C1 segment of cervical spinal cord (tissue), 14 donors: ENCODE measurements around the gene RCOR3.

Experiments
- DNase-seq, 14 donors: peaks; one replicate each; lab custom pipeline; 2025; lab: John Stamatoyannopoulos, UW

Gene RCOR3

GRCh38 chr1:211324992-211325775 is 66.0 kb downstream of the RCOR3 start:
- DNase-seq = no peak

DNA sequence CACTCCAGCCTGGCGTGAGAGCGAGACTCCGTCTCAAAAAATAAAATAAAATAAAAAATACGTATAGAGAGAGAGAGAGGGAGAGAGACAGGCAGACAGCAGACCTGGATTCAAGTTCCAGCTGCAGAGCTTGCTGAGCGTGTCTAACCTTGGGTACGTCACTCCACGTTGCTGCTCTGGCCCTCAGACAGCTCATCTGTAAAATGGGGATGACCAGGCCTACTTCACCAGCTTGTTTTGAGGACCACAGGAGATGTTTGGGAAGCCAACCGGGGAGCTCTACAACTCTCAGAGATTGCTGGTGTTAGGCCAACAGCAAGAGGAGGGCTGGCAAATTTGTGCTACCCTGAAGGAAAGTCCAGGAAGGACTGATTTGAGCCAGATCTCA is 67.0 kb downstream of the RCOR3 start:
- no peak for DNase-seq

DNA sequence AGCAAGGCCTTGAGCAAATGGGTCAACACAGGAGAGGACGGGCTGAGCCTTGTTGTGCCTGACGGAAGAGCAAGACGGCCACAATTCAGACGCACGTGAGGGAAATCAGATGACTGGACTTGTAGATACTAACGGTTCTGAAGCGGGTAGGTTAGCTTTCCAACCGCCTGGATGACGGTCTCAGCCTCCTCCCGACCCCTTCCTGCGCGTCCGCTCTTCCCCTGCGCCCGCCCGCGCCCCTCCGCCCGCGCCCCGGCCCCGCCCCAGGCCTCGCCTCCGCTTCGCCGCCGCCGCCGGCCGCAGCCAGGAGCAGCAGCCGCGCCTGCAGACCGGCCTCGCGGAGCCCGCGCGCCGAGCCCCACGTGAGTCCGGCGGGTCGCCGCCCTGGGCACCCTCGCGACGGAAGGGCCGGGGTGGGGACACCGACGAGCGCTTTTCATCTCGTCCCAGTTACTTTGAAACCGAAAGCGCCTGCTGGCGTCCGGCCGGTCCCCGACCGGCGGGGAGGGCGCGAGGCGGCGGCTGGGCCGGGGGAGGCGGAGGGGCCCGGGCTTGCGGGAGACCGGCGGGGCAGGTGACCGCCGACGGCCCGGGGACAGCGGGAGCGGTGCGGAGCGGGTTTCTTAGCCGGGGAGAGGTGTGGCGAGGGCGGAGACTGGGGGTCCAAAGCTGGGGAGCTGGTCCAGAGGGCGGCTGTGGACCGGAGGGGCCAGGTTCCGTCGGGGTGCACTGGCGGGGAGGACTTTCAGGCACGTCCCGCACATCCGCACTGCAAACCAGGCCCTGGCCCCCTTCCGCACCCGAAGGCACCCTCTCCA is 67.6 kb downstream of the RCOR3 start, which contains the start of gene TRAF5:
TRAF5 (plus strand) TSS at position 306 of the 818 bp plus-strand sequence. CDS start 26,407 bp downstream, outside the sequence.
- DNase-seq = peak in 3 of 14 donors; percentile 27 to 58 (median 31)

DNA sequence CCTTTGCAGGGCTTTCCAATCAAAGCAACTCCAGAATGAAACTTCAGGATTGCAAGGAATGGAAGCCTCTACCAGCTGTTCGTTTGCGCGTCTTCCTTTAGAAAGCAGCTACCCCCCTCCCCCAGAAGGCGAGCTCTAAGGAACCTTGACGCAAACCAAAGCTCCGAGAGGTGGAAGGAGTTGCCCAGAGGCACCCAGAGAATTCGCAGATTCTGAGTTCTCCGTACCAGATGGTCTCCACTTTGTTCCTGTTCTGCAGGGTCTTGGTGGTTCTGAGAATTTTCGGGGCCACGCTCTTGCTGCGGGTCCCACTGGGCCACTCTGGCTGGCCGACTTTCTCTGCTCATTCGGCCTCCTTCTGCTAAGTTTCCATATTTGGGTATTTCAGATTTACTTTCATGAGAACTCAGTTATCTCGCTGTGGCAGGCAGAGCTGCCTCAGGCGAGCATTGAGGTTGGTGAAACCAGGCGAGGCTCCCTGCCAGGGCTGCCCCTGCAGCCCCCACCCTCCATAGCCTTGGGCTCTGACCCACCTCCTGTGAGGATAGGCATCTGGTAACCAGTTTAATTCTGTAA is 68.3 kb downstream of the RCOR3 start:
- DNase-seq = no peak

DNA sequence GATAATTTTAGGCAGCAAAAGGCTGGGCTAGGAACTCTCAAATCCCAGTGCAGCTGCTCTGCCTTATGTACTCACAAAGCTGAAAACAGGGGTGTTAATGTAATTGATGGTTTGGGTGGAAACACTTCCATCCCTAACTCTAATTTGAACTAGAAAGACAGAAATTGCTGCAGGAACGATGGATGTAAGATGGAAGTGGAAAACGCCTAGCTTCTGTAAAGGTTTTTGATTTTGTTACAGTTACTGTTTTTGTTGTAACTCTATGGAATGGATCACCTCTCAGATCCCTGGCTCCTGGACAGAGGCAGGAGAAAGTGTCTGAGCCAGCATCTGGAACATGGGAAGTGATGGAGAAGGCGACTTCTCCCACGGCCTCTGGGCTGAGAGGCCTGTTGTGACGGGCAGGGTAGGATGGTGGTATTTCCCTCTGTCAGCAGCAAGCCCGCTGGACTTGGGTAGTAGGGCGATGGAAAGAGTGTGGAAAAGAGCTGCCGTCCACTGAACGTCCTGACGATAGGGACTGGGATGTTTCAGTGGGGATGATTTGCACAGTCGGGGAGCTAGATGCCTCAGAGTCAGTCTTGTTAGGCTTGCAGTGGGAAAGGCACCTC is 69.0 kb downstream of the RCOR3 start:
- no peak for DNase-seq

- no peak for DNase-seq
Measured at GRCh38 chr1:211328866-211329475, 69.8 kb downstream of the RCOR3 start.

DNA sequence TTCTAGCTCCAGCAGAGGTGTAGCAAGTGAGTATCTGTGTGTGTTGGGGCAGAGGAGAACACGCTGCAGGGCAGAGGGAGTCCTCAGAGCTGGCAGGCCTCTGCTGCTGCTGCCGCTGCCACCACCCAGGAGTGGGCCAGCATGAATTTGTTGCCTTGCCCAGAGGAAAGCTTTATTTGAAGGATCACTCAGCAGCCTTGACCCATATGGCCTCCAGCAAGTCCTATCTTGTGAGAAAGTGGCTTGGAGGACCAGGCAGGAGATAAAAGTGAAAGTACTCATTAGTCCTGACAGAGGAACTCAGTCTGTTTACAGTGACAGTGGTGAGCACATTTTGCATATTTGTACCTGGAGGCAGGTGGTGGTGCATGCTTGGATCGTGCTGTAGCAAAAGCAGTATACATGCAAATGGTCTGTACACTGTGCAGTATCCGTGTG is 70.6 kb downstream of the RCOR3 start:
- DNase-seq = no peak

DNA sequence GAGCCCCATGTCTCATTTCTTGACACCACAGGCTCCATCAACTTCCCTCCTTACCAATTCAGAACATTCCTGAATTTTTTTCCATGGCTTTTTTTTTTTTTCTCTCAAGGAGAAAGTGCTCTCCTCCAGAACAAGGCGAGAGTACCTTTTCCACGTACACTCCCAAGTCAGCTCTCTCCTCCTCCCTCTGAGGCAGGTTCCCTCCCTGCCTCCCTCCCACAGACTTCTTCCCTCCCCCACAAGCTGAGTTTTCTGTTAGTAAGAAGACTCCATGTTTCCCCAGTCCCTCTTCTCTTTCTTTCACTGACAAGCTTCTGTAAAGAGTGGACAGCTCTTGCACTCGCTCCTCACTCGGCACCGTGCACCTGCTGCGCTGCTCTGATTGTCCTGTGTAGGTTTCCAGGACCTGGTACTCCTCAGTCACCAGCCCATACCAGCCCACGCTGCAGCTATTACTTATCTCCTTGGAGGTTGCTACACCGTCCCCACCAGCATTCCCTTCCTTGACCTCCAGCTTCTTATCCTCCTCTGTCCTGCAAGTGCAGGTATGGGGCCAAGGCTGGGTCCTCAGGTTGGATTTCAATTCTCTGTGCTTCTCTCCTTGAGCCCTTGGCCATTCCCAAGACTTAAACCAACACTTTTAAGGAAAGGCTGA is 71.2 kb downstream of the RCOR3 start:
- no peak for DNase-seq

GRCh38 chr1:211331011-211331709 is 72.0 kb downstream of the RCOR3 start:
- no peak for DNase-seq

- DNase-seq = no peak
Measured at GRCh38 chr1:211332036-211332616, 73.0 kb downstream of the RCOR3 start.

- DNase-seq = no peak
Measured at GRCh38 chr1:211332830-211333229, 73.7 kb downstream of the RCOR3 start.

GRCh38 chr1:211333906-211334305 is 74.7 kb downstream of the RCOR3 start:
- no peak for DNase-seq

DNA sequence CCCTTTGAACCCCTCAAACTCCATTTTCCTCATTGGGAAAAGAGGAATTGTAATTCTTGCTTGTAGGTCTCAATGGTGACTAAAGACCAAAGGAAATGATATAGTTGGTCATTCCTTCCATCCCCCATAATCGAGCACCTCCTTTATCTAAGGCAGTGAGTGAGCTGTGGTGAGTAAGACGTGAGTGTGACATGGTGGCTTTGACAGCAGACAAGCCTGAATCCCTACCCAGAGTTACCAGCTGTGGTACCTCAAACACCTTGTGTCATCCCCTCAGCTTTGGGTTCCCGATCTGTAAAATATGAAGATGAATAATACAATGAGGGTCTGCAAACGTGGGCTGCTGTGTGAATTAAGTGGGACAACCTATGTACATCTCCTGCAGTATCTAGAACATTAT is 75.8 kb downstream of the RCOR3 start:
- no peak for DNase-seq

DNA sequence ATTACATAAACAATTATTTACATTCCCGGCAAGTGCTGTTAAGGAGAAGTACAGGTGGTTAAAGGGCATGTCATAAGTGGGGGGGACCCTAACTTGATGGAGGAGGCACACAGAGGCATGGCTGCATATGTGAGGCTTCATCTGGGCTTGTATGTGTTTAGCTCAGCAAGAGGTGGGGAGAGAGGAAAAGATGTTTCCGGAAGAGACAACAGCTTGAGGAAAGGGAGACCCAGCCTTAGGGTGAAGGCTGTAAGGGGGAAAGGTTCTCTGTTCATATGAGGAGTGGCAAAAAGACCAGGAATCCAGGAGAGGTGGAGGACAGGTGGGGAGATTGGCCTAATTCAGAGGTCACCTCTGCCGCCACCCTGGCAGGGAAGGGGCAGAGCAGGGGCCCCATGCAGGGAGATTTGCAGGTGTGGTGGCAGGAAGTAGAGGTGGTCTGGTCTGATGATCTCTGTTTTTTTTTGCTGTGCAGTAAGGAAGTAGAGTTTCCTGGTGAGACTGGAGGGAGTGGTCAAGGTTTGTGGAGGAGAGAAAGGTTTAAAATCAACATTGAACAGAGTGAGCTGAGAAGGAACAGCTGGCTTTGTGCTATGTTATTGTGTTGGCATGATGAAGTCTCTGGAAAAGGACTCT is 76.5 kb downstream of the RCOR3 start:
- DNase-seq = no peak

DNA sequence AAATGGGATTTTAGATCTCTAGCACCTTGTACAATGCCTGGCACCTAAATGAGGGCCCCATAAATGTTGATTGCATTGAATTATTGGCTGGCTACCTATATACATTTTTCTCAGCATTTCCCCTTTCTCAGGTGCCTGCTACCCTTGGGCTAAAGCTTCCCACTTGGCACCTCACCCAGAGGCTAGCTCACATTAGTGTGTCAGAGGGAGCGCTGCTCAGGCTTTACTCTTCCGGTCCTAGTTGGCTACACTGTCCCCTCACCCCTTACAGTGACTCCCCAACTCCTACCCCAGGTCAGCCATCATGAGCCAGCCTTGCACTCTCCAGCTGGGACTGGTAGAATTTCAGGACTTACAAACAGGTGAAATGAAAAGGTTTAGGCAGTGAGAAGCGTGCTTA is 77.0 kb downstream of the RCOR3 start:
- no peak for DNase-seq

GRCh38 chr1:211336775-211337174 is 77.6 kb downstream of the RCOR3 start:
- no peak for DNase-seq

DNA sequence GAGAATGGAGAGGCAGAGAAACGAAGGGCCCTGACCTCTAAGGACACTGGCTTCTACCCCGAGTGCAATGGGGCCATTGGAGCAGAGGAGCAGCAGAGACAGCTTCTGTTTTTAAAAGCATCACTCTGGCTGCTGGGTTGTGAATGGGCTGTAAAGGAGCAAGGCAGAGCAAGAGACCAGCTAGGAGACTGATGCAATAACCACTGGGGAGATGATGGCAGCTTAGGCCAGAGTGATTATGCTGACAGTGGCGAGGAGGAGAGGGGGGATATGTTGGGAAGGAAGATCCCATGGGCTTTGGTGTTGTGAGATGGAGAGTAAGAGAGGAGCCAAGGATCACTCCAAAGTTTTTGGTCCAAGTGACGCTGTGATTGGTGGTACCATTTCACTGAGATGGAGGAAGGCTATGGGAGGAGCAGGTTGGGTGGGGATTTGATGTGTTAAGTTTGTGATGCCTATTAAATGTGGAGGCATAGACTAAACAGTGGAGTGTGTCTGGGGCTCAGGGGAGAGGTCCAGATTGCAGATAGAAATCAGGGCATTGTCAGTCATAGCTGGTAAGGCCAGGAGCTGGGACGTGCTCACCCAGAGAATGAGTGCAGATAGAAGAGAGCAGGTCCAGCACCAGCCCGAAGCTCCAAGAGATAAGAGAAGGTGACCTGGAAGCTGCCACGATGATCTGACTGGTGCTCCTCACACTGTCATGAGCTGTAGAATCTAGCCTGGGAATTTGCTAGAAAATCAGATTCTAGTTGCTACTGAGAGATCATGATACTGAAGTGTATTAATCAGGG is 78.5 kb downstream of the RCOR3 start:
- no peak for DNase-seq

- DNase-seq = no peak
Measured at GRCh38 chr1:211338224-211338620, 79.1 kb downstream of the RCOR3 start.

- no peak for DNase-seq
Measured at GRCh38 chr1:211339631-211340041, 80.5 kb downstream of the RCOR3 start.
